Inflammatory macrophage treated with lipopolysaccharide for 4 hours (primary cell): ENCODE data around the gene HDAC4.
"Not testable (repeated sequence)": the region's sequence is repeated elsewhere in the genome, so short reads cannot be mapped to it uniquely, and the experiment has no call there.

Experiments
- DNase-seq: peaks from one replicate; pipeline ENCODE4 v3.0.0-alpha.2; 2020

The HDAC4 gene

GRCh38 chr2:239069362-239070333 is 331.2 kb downstream of the HDAC4 start:
- DNase-seq: not testable (repeated sequence)

- DNase-seq: no peak
Measured at GRCh38 chr2:239068411-239068810, 332.4 kb downstream of the HDAC4 start.

- DNase-seq: no peak
Measured at GRCh38 chr2:239067196-239067865, 333.5 kb downstream of the HDAC4 start.

DNA sequence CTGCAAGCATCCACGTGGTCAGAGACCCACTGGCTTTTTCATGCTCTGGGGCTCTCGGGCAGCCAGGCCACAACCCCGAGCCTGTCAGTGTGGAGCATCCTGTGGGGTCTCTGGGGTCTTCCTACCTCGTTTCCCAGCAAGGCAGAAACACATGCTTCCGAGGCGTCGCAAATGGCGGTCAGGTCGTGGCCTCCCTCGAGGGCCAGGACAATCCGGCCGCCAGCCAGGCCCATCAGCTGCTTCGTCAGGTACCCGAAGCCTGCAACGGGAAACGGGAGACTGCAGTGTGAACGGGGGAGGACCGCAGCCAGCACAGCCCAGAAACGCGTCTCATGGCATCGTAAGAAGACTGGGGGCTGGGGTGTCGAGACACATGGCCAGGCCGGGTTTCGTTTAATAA is 334.2 kb downstream of the HDAC4 start:
- no peak for DNase-seq

DNA sequence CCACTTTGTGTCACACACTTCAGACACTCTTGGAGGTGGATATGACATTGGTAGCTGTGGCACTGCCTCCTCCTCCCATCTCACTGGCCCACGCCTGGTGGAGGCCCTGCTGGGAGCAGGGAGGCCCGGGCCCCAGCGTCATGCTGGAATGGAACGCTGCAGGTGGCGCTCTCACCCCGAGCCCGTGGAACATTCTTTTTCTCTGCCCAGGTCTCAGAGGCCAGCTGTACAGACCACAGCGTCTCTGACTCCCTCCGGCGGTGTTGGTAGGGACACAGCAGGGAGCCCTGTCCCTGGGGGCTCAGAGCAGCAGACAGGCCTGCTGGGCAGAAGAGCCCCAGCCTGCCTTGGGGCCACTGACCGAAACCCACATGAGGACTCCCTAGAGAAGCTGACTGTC is 334.9 kb downstream of the HDAC4 start:
- no peak for DNase-seq

GRCh38 chr2:239065537-239065936 is 335.3 kb downstream of the HDAC4 start:
- no peak for DNase-seq

GRCh38 chr2:239064891-239065290 is 335.9 kb downstream of the HDAC4 start:
- no peak for DNase-seq

- no peak for DNase-seq
Measured at GRCh38 chr2:239064253-239064652, 336.6 kb downstream of the HDAC4 start.

DNA sequence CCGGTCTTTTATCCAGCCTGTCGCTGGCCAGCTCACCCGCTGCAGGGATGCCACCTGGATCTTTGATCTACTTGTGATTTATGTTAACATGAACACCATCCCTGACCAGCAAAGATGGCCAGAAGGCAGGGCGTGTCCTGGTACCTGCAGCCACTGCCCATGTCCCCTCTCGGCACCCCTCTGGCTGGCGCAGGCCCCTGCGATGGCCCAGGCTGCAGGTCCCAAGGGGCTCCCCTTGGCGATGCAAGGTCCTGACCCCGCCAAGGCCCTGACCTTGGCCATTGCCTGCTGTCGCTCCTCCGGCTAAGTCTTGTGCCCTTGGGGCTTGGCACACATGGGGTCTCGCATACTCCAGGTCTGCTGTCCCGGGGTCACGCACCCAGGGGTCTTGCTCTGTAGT is 338.1 kb downstream of the HDAC4 start:
- DNase-seq: no peak

GRCh38 chr2:239061824-239062570 is 338.8 kb downstream of the HDAC4 start:
- no peak for DNase-seq

- no peak for DNase-seq
Measured at GRCh38 chr2:239061121-239061666, 339.6 kb downstream of the HDAC4 start.

GRCh38 chr2:239060676-239061075 is 340.1 kb downstream of the HDAC4 start:
- DNase-seq: no peak

DNA sequence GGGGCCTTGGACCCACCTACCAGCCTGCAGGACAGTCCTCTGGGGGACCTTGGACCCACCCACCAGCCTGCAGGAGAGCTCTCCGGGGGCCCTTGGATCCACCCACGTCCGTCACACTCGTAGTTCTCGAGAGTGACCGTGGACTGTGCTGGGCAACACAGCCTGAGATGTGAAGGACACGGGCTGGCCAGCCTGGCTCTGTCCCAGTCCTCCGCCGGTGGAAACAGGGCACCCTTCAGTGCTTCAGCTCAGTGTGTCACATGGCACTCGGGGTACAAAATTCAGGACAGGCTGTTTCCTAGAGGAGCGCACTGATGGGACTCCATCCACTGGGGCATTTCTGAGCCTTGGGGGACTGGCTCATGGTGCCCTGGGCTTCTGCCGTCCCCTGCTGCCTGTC is 341.0 kb downstream of the HDAC4 start:
- DNase-seq: no peak

DNA sequence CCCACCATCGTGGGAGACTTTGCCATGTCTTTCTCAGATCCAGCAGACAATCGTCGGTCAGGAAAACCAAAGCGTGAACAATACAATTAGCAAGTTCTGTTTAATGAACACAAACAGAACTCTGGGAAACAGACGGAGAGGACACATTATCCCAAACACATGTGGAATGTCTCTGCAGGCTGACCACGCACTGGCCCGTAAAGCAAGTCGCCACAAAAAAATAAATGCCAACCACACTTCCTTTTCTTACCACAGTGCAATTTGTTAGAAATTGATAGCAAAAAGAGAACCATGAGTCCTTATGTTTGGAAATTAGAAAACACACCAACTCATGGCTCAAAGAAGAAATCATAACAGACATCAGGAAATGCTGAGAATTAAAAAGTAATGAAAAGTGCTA is 342.1 kb downstream of the HDAC4 start:
- no peak for DNase-seq

DNA sequence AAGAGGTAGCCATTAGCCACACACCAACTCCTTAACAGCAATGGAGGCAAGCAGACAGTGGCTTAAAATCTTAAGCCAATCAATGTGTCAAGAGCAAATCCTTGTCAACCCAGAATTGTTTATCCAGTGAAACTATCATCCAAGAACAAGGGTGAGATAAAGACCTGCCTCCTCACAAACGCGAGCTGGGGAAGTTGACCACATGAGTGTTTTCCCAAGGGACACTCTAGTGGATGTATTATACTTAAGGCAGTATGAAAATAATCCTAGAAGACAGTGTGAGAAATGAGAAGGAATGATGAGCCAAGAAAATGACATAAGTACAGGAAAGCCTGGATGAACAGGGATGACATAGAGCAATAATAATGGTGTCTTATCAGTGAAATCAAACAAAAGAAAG is 343.3 kb downstream of the HDAC4 start:
- DNase-seq: no peak

DNA sequence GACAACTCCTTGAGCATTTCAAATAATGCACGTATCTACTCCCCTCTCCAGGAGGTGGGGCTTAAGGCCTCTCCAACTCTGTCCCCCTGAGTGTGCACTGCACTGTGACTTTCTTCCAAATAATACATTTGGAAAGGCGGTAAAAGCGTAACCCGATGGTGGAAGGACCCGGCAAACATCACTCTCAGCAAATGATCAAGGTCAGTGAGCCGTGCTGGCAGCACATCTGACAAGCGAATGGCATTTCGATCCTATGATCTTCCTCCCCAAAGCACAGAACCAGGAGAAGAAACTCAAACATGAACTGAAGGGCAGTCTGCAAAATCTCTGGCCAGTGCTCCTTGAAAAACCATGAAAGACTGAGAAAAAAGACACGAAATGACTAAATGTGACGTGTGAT is 344.2 kb downstream of the HDAC4 start:
- no peak for DNase-seq

DNA sequence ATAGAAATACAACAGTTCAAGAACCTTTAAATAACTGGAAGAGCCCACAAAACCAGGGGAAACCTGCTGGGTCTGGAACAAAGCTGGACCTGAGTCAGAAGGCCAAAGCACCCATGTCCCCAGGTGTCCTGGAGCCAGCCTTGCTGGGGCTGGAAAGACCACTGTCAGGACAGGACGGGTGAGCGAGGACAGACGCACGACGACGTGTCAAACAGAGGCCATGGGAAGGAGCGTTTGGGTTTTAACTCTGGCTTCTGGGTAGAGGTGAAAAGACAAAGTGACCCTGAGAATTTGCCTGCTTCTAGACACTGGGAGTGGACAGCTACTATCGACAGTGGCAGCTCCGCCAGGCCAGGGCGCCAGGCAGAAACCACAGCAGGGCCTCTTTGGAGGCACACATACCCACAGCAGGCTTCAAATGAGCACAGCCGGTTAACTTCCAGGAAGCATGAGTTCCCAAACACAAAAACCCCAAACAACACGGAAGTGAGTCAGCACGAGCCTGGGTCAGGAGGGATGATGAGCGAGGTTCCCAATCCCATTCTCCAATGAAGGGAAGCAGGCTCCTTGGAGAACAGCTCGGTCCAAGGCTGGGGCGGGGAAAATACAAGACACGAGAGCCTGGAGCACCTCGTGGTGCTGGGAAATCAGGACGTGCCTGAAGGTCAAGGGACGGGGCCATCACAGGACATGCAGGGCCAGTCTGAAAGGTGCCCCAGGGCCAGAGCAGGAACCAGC is 344.9 kb downstream of the HDAC4 start:
- no peak for DNase-seq

GRCh38 chr2:239054921-239055320 is 345.9 kb downstream of the HDAC4 start:
- DNase-seq: no peak

- no peak for DNase-seq
Measured at GRCh38 chr2:239053801-239054503, 346.9 kb downstream of the HDAC4 start.

- DNase-seq: no peak
Measured at GRCh38 chr2:239052798-239053665, 347.8 kb downstream of the HDAC4 start.
